CD4-positive, alpha-beta T cell treated with Interleukin-6 for 4 hours (primary cell): ENCODE measurements around the gene TLE3.
"Not testable (repeated sequence)": the region's sequence is repeated elsewhere in the genome, so short reads cannot be mapped to it uniquely, and the experiment has no call there.

ENCODE experiments used
- DNase-seq: peaks from one replicate; pipeline ENCODE4 v3.0.0-alpha.2; 2020; ENCODE audit warnings: mixed read lengths

TLE3 gene

GRCh38 chr15:70097321-70098152 lies at the start of gene TLE3:
TLE3 (minus strand) TSS chr15:70097917; CDS start chr15:70096798, 1,119 bp downstream.
- peak; percentile 99 for DNase-seq

DNA sequence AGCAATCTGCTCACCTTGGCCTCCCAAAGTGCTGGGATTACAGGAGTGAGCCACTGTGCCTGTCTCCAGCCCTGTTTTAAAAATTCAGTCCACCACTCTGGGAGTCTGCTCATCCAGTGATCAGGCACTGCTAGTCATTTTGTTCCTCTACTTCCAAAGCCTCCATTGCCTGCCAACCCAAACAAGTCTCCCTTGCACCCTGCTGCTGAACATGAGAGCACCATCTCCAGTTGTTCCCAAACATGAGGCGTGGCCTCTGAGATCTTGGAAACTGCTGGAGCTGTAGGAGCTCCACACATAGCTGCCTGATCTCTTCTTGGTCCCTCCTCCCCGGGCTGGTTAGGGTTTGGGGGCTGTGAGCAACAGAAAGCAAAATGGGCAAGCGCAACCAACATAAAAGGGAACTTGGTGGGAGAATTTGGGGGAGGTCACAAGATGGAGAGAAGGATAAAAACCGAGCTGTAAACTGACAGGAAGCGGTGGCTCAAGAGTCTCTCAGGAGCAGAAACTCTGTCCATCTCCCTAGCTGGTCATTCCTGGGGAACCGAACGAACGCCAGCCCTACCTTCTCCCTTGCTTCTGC lies 49.6 kb upstream of the TLE3 start:
- DNase-seq: no peak

DNA sequence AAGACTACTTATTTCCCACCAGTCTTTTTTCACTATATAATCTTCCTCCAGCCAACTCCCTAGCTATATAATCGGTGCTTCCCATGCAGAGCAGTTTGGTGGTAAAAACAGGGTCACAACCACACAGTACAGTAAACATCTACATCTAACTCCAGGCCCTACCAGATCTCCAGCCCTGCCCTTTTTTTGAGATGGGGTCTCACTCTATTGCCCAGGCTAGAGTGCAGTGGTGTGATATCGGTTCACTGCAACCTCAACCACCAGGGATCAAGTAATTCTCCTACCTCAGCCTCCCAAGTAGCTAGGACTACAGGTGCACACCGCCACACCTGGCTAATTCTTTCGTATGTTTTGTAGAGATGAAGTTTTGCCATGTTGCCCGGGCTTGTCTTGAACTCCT lies 49.1 kb upstream of the TLE3 start:
- no peak for DNase-seq

GRCh38 chr15:70146162-70146561 lies 48.4 kb upstream of the TLE3 start:
- DNase-seq: no peak

- no peak for DNase-seq
These were observed 47.5 kb upstream of the TLE3 start for GRCh38 chr15:70145261-70145660.

DNA sequence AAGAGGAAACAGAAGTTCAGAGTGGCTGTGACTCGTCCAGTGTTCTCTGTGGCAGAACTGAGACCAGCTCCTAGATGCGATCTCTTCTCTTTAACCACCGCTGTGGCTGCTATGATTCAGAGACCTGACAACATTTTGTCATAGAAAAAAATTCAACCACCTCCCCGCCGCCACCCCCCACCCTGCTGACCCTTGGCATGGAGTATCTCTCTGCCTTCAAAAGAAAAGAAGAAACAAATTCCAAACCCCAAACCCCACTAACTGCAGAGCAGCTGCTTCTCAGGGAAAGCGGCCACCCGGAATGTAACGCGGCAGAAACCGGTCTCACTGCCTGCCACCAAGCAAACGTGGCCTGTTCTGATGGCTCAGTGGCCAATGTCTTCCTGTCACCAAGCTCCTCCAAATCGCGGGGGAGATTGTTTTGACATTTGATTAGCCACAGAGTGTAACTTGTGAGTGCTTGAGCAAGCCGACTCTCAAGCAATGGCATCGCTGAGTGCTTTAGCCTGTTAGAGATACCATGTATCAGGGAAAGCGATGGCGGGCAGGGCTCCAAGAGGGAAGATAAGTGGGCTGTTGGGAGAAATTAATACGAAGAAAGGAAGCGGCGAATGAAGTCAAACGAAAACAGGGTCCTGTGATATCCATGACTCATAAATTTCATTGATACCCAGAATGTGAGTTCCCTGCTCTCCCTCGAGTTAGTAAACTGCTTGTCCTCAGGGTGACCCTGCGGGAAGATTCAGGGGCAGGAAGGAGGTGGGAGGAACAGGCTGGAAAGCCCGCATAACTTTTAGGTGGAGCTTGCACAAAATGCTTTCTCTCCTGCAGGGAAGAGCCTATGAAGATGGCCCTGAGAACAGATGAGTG lies 44.8 kb upstream of the TLE3 start:
- DNase-seq: peak; percentile 22

DNA sequence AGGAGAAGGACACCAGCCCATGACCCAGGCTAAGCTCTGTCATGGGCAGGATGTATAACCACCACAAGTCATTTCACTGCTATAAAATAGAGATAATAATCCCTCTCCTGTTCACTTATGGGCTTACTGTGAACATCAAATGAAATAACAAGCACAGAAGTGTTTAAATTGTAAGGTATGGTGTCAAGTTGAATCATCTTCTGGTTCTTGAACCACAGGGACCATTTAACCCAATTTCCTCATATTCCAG lies 44.3 kb upstream of the TLE3 start:
- DNase-seq: no peak

DNA sequence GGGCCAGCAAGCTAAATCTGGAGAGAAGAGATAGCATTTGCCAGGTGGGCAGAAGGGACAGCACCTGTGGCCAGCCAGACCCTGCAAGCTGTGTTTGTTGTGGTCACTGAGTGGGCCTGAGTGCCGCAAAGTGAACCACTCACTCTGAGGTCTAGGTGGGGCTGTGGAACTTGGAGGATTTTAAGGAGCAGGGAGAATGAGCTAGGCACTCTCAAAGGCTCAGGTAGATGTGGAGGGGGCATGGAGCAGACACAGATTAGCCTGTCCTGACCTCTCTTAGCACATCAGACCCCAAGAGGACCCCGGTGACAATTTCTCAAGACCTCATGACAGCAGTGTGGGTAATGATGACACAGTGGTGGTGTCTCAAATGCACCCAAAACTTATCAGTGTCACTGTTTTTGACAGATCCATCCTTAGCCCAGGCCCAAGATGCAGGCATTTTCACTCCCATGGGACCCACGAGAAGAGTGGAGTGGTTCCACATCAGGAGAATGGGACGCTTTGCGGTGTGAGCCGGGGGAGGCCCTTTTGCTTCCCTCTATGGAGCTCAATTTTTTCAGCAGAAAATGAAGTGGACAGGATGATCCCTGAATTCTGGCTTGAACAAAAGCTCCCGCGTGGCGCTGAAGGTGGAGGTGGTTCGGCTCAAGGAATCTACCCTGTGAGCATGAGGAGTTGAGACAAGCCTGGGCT lies 43.8 kb upstream of the TLE3 start:
- no peak for DNase-seq

DNA sequence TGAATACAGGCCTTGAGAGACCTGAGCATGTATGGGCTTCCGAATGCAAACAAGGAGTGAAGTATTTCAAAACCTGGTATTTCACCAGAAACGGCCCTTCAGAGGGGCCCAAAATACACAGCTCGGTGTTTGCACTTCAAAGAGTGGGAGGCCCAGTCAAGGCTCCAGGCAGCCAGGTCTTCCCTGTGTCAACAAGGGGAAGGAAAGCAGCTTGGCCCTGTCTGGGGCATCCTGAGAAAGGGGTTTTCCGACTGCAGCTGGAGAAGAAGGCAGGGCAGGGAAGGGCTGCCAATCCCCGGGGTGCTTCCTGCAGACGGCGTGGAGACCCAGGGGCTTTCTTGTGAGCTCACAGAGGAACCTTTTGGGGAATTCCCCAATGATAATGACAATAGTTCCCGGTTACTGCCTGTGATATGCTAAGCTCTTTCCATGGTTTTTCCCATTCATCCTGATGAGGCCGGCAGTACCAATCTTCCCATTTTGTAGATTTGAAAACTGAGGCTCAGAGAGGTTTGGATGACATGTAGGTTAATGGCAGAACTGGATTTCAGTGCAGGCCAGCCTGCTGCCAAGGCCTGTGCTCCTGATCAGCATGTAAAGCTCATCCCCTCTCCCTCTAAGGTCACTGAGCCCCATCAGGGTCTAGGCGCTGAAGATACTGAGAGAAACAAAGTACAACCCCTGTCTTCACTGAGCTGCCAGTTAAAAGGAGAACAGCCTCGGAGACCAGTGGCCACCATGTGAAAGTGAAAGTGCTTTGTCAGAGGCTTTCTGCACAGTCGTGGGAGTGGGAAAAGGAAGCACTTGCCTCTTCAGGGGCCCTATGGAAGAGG lies 43.0 kb upstream of the TLE3 start:
- DNase-seq: peak; percentile 24

DNA sequence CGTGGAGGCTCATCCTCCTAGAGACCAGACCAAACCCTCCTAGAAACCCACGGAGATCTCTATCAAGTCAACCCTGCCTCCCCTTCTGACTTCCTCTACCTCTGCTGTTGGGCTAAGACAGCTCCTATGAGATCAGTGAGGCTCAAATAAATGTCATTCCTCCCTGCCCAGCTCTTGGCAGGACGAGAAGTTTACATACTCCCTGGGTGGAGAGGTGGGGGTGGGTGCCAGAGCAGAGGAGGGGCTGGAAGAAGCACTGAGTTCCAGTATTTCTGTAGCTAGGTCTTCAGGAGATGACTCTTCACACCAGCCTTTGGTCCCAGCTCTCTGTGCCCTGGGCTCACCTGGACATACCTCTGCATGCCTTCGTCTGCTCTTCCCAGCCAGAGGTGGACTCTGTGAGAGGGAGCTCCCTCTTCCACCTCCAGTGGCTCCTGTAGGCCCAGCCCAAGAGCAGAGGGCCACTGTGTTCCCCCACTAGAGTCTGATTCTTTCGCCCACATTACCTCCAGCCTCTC lies 42.4 kb upstream of the TLE3 start:
- no peak for DNase-seq

- DNase-seq: no peak
These were observed 40.2 kb upstream of the TLE3 start for GRCh38 chr15:70137967-70138366.

GRCh38 chr15:70137021-70137420 lies 39.3 kb upstream of the TLE3 start:
- DNase-seq: not testable (repeated sequence)

DNA sequence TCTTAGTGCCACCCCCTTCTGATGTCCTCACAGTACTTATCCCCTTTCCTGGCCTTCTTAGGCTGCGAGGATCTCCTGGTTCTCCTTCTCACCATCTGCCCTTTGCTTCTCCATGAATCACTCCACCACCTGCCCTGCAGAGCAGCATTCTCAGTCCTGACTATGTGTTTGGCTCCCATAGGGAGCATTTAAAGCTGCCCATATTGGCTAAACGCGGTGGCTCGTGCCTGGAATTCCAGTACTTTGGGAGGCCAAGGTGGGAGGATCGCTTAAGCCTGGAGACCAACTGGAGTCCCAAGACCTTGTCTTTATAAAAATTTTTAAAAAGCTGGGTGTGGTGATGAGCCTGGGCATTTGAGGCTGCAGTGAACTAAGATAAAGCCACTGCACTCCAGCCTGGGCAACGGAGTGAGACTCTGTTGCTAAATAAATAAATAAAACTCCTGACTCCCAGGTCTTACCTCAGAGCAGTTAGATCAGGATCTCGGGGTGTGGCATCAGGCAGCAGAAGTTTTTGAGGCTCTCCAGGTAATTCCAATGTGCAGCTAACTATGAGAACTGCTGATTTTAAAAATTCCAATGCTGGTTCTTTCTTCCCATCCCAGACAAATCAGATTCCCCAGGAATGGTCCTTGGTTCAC lies 36.2 kb upstream of the TLE3 start:
- no peak for DNase-seq

- no peak for DNase-seq
These were observed 35.6 kb upstream of the TLE3 start for GRCh38 chr15:70133296-70133695.

- DNase-seq: no peak
These were observed 34.9 kb upstream of the TLE3 start for GRCh38 chr15:70132571-70132970.

- DNase-seq: no peak
These were observed 34.4 kb upstream of the TLE3 start for GRCh38 chr15:70132139-70132538.

GRCh38 chr15:70128414-70129140 lies 30.9 kb upstream of the TLE3 start:
- DNase-seq: no peak

GRCh38 chr15:70127770-70128413 lies 30.2 kb upstream of the TLE3 start:
- DNase-seq: no peak

GRCh38 chr15:70127288-70127746 lies 29.6 kb upstream of the TLE3 start:
- DNase-seq: no peak

GRCh38 chr15:70126362-70126761 lies 28.6 kb upstream of the TLE3 start:
- DNase-seq: no peak
